AG04450 (cell line): ENCODE results near the gene GRIN3A. TPM values are rescaled to one million over a fixed set of nuclear protein-coding genes. Genes with fewer than 3 reads are reported as not detected.

Source experiments
- CTCF ChIA-PET: fragments of 300-600, 350-600 bp; formaldehyde crosslinking; extraction: SDS; loops from one replicate; lab custom pipeline; 2022; ENCODE audit warnings: antibody characterized with exemption, inconsistent platforms; lab: Charles Lee
- POLR2A ChIA-PET: fragments of 350-600 bp; formaldehyde crosslinking; extraction: SDS; loops from one replicate; lab custom pipeline; 2021; ENCODE audit warnings: antibody characterized with exemption, inconsistent platforms; lab: Yijun Ruan, JAX
- DNase-seq: peaks from one replicate; pipeline ENCODE4 v3.0.0-alpha.2; 2011; ENCODE audit warnings: low read depth, low spot score
- H3K27ac ChIP-seq: one replicate; pipeline ENCODE4 v1.5.1; 2012; ENCODE audit warnings: low read depth, low read length, control low read depth
- H3K27me3 ChIP-seq: one replicate; pipeline ENCODE4 v1.6.0; 2012; ENCODE audit warnings: low read length; ENCODE audit not compliant: control insufficient read depth, insufficient read depth
- H3K4me3 ChIP-seq: 2 replicates; pipeline ENCODE4 v1.5.1; 2011; ENCODE audit warnings: mild to moderate bottlenecking, low read depth, low read length, control low read depth
- H3K9me3 ChIP-seq: 2 replicates; pipeline ENCODE4 v1.5.1; 2012; ENCODE audit warnings: low read length; ENCODE audit not compliant: control insufficient read depth, insufficient read depth
- polyA plus RNA-seq: library from polyadenylated mRNA; depleted of rRNA; stranded (reverse); fragments of >200 nt; gene quantifications from 2 replicates; pipeline ENCODE4 v1.2.3, GENCODE V29; 2011
- TF ChIP-seq, protein P1 (sequence below): IDR thresholded peaks from 2 replicates; pipeline ENCODE4 v1.5.1; 2011; ENCODE audit warnings: low read depth, low read length, control low read depth, inconsistent platforms

Gene GRIN3A
- polyA plus RNA-seq, 1 experiment = not detected

DNA sequence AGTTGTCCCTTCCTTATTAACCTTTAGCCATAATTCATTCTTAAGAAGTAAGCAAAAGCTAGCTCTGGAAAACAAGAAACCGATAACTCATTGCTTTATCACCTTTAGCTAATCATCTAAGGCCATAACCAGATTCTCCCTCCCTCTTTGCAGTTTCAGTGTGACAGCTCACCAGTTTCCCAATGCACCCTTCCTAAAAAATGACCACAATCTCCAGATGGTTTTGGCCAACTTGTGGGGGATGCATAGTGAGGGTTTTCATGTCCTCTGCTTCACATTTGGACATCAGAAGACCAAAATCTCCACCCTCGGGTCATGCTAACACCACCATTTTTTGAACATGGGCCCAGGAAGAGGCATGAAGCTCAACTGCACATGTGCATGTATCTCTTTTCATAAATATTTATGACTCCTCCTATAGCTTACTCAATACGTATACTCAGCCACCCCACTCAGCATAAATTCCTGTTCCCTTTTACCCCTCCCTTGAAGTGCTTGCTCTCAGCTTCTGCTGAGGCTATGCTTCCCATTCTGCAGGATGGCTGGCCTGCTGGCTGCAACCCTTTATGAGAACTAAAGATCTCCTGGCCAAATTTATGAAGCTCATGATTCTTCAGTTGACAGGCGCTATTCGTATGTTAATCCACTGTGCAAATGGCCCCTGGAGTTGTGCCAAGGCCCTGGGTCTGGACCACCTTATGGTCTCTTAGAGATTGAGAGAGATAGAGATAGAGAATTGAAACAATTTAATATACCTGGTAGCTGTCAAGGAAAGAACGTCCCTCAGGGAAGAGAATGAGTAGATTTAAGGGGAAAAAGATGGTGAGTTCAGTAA, 158.5 kb downstream of the GRIN3A start:
- TF ChIP-seq, protein P1, sequence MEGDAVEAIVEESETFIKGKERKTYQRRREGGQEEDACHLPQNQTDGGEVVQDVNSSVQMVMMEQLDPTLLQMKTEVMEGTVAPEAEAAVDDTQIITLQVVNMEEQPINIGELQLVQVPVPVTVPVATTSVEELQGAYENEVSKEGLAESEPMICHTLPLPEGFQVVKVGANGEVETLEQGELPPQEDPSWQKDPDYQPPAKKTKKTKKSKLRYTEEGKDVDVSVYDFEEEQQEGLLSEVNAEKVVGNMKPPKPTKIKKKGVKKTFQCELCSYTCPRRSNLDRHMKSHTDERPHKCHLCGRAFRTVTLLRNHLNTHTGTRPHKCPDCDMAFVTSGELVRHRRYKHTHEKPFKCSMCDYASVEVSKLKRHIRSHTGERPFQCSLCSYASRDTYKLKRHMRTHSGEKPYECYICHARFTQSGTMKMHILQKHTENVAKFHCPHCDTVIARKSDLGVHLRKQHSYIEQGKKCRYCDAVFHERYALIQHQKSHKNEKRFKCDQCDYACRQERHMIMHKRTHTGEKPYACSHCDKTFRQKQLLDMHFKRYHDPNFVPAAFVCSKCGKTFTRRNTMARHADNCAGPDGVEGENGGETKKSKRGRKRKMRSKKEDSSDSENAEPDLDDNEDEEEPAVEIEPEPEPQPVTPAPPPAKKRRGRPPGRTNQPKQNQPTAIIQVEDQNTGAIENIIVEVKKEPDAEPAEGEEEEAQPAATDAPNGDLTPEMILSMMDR = no peak
- ChIA-PET CTCF (interaction anchor here (1.1 to 1.5 kb wide), 2 partner anchors 12 to 121 kb away, joined by 4 to 5 read pairs; no protein-coding TSS in a partner anchor), POLR2A (no interaction called here)
- Histone ChIP-seq H3K27me3 (no peaks in the 10 kb centered on the region), H3K27ac (no peak overlapping the region), H3K9me3 (no peaks in the 10 kb centered on the region), H3K4me3 (no peak overlapping the region)
- no peak for DNase-seq

DNA sequence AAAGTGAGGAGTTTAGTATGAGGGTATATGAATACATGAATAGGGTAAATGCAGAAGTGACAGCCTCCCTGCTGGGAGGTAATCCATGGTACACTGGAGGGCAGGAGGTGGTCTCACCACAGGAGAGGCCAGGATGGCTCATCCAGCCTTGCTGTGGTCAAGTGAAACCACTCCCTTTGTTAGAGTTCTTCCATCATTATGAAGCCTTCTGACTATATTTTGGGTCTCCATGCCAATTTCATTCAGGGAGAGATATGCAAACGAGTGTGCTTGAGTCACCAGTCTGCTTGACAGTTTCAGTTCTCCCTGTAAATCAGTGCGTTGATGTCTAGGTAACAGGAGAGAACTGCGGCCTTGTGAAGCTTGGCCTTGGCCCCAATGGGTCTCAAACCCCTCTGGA, 160.1 kb downstream of the GRIN3A start:
- H3K27me3 ChIP-seq = no peaks in the 10 kb centered on the region
- no peaks in the 10 kb centered on the region for H3K9me3 ChIP-seq
- POLR2A ChIA-PET = no interaction called here
- DNase-seq = no peak
- CTCF ChIA-PET = interaction anchor here (3.2 kb wide), 1 partner anchor 11 kb away, joined by 13 read pairs; no protein-coding TSS in a partner anchor
- TF ChIP-seq, protein P1 = no peak
- no peak overlapping the region for H3K4me3 ChIP-seq
- no peak overlapping the region for H3K27ac ChIP-seq

DNA sequence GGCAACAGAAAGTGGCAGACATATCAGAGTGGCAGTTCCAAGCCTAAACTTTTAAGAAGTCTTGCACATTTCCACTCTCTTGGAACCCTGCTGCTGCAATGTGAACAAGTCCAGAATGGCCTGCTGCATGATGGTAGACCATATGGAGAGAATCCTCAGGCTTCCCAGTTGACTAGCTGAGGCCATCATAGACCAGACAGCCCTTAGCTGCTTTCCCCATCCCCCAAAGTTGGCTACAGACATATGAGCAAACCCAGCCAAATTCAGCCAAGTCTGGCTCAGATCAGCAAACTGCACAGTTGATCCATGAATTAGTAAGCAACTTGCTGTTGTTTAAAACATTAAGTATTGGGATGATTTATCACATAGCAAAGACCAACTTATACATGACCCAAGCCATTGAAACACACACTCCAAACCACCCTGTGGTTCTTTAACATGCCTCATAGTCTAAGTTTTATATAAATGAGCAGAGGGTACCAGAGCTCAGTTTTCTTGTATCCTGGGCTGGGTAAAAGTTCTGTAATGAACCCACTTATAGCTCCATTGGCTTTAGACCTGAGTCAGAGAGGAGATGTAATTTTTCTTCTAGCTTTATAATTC, 163.6 kb downstream of the GRIN3A start:
- POLR2A ChIA-PET = no interaction called here
- DNase-seq = no peak

DNA sequence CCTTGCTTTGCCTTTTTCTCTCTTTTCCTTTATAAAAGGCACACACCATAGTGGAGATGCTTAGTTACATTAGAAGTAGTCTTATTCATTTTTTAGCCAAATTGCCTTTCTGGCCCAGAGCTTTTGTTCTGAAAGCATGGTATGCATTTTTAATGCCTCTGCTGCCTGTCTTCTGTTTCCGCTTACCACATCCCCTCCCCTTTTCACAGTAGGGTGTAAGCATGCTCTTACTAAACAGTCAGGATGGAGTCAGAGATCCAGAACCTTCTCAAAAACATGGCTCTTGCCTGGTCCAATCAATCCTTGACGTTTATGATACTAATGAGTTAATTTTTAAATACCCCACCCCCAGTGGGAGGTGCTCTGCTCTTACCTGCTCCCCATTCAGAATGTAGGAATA, 166.1 kb downstream of the GRIN3A start:
- Histone ChIP-seq H3K27me3 (no peaks in the 10 kb centered on the region), H3K27ac (no peak overlapping the region), H3K4me3 (no peak overlapping the region), H3K9me3 (no peaks in the 10 kb centered on the region)
- DNase-seq = no peak
- ChIA-PET CTCF (no interaction called here), POLR2A (no interaction called here)
- TF ChIP-seq, protein P1 = no peak

More for the DNA sequence above, 163.6 kb downstream of the GRIN3A start:
- no peaks in the 10 kb centered on the region for H3K27me3 ChIP-seq
- no peaks in the 10 kb centered on the region for H3K9me3 ChIP-seq
- CTCF ChIA-PET = no interaction called here
- no peak overlapping the region for H3K27ac ChIP-seq
- TF ChIP-seq, protein P1 = no peak
- no peak overlapping the region for H3K4me3 ChIP-seq

DNA sequence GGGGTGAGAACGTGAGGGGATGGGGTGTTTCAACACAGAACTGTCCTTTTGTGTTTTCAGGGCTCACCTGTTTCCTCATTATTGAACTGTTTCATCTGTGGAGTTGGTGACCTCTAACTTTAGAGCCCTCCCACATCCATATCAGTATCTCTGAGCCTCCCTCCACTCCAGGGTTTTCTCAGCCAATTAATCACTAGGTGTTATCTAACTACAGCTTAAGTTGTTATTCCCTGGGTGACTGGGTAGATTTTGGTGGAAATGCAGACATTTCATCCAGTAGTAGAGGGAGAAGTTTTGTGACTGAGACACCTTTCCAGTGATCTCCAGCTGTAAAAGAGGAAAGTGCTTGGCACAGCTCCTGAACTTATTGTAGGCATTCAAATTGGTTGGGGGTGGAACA, 167.3 kb downstream of the GRIN3A start:
- CTCF ChIA-PET = interaction anchor here (1.9 kb wide), 1 partner anchor 112 kb away, joined by 4 read pairs; no protein-coding TSS in a partner anchor
- Histone ChIP-seq H3K27me3 (no peaks in the 10 kb centered on the region), H3K27ac (no peak overlapping the region), H3K4me3 (no peak overlapping the region), H3K9me3 (no peaks in the 10 kb centered on the region)
- TF ChIP-seq, protein P1 = no peak
- POLR2A ChIA-PET = no interaction called here
- DNase-seq = no peak
